HG03520 (cell line): ENCODE results near the gene LRRC2.
A peak's percentile ranks its signal among the peaks of the same experiment; 100 is the strongest.
"Not testable (repeated sequence)": the region's sequence is repeated elsewhere in the genome, so short reads cannot be mapped to it uniquely, and the experiment has no call there.

Source experiments
- ATAC-seq: cut with Tn5 transposase; IDR thresholded peaks from one replicate; pipeline ENCODE4 v1.9.1; 2021; ENCODE audit warnings: mild to moderate bottlenecking, moderate library complexity; ENCODE audit not compliant: unreplicated experiment

Gene LRRC2

GRCh38 chr3:46558184-46559043, 7.7 kb downstream of the LRRC2 start:
- ATAC-seq, result peak; percentile 85

DNA sequence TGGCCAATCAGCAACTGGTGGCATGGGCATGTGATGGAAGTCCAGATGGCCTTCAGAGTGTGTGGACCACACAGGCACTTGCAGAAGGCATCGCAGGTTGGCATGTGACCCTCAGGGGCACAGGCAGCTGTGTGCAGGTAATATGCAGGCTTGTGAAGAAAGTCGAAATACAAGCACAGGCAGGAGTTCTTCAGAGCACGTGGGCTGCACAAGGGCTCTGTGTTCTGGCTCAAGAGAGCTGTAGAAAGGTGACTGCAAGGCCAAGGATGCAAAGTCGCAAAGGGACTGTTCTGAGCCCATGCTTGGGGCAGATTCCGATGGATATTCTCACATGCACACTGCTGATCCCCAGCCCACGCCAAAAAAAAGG, 8.3 kb downstream of the LRRC2 start:
- ATAC-seq, result no peak

GRCh38 chr3:46553154-46553553, 12.9 kb downstream of the LRRC2 start:
- ATAC-seq, result no peak

GRCh38 chr3:46552538-46552937, 13.6 kb downstream of the LRRC2 start:
- no peak for ATAC-seq

GRCh38 chr3:46551615-46552014, 14.5 kb downstream of the LRRC2 start:
- no peak for ATAC-seq

- ATAC-seq, result no peak
These were observed 16.1 kb downstream of the LRRC2 start for GRCh38 chr3:46549989-46550388.

DNA sequence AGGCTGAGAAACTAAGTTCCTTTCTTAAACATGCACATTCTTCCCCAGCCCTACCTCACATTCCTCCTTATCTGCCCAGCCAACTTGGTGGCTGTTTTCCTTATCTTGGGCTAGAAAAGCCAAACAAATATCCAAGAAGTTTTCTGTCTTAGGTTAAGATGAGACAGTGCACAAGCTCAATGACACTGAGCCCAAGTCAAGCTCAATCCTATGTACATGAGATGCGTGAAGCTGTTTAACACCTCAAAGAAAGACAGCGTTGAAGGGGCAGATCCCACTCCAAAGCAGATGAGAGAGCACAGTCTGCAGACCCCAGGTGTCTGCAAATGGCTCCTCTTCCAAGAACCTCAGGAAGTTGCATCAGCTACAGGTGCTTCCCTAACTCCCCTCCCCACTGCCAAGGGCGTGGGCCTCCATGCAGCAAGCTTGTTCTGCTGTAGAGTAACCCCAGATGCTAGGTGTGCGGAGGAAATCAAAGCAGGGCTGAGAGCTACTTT, 16.6 kb downstream of the LRRC2 start:
- no peak for ATAC-seq

DNA sequence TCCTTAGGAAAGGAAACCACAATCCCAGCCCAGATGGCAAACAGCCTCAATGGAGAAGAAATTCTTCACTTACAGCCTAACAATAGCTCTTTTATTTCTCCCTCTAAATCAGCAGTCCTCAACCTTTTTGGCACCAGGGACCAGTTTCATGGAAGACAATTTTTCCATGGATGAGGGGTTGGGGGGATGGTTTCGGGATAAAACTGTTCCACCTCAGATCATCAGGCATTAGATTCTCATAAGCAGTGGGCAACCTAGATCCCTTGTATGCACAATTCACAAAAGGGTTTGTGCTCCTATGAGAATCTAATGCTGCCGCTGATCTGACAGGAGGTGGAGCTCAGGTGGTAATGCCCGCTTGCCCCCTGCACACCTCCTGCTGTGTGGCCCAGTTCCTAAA, 17.5 kb downstream of the LRRC2 start:
- ATAC-seq, result not testable (repeated sequence)

DNA sequence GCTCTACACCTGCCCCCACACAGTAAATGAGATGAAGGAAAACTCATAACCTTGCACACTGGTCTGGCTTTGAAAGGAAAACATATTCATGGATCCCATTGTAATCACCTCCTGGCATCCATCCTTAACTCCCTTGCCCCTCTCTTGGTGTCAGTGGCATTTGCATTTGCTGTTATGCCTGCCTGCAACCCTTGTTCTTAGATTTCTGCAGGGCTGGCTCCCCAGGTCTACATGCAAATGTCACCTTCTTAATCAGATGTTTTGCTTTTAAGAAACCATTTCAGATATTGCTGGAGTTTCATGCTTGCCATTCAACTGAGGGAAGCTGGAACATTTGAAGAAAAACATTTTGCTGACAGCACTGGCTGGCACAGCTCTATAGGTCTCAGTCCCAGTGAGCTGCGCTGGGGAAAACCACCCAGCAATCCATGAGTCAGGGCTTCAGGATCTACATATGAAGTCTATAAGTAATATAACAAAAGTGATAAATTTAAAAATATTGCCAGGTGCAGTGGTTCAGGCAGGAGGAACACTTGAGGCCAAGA, 19.1 kb downstream of the LRRC2 start:
- ATAC-seq, result no peak

DNA sequence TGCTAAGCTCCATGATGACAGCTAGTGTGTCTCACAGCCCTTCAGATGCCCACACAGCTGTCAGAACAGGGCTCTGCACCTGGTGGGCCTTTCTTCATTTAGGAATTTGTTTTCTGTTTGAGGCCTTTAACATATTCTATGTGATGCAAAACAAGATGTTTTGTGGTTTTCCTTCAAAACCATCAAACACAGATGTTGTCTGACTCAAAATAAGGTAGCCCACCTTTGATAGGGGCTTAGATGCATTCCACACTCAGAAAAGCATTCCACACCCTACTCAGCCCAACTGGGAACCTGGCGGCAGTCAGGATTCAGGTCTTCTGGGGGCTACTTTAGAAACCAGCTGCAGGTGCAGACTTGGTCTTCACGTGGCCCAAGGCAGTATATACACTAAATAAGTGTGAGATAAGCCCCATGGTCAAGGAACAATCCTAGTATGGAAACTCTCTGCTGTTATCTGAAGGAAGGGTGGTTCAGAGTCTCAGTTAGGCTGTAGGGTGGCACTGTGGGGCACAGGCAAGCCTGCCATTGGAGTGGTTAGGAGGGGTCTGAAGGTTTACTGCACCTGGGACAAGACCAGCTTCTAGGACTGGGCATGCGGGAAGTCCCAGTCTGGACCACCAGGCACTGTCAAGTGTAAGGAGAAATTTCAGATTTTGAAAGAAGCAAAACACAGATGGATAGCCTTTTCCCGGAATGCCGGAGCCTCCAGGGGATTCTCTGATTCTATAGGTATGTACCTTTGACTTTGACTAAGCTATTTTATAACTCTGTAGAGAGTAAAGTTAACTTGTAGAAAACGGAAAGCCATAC, 20.1 kb downstream of the LRRC2 start:
- ATAC-seq, result no peak

DNA sequence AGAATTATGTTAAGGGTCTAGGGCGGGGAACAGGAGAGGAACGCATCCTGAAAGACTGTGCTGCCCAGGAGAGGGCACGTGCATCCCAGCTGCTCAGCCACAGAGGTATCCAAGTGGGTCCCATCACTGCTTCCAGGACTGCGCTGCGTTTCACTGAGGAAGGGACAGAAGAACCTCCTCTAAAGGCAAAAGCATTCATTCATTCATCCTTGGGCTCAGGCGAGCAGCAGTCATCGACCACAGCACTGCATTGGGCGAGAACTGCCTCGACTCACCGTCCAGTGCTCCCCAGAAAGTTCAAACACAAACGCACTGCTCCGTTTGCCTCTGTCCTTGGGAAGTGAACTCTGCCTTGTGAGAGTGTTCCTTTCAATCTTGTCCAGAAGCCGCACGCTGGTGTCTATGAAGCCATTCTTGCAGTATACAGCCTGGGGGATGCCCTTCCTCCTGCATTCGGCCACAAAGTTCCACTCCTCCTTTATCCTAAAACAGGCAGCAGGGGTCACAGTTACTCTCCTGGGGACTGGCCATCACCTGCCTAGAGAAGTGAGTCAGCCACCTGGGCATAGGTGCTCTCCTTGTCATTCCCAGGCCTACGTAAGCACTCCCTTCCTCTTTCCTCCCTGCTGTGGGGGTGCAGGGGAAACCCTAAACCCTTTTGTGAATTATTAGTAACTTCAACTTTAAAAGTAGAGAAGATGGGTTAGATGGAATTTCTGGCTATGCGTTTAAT, 21.2 kb downstream of the LRRC2 start:
- ATAC-seq, result no peak

DNA sequence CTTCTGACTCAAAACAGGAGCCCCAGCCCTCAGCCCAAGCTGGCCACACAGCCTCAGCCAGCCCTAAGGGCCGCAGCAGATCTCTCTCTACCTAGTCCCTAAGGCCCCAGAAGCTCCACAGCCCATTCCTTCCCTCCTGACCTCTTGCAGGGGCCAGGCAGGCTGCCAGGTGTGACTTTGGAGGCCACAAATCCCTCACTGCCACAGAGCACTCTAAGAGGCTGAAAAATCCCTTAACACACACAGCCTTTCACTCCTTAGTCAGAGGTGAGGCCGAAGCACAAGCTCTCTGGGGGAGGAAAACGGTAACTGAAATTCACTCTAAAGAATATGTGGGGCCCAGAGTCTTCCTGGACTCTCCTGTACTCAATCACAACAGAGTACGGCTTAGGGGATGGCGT, 23.3 kb downstream of the LRRC2 start:
- ATAC-seq, result no peak

- ATAC-seq, result no peak
These were observed 23.8 kb downstream of the LRRC2 start for GRCh38 chr3:46542344-46542743.

GRCh38 chr3:46541835-46542234, 24.3 kb downstream of the LRRC2 start:
- ATAC-seq, result no peak

GRCh38 chr3:46540550-46540949, 25.6 kb downstream of the LRRC2 start:
- no peak for ATAC-seq

DNA sequence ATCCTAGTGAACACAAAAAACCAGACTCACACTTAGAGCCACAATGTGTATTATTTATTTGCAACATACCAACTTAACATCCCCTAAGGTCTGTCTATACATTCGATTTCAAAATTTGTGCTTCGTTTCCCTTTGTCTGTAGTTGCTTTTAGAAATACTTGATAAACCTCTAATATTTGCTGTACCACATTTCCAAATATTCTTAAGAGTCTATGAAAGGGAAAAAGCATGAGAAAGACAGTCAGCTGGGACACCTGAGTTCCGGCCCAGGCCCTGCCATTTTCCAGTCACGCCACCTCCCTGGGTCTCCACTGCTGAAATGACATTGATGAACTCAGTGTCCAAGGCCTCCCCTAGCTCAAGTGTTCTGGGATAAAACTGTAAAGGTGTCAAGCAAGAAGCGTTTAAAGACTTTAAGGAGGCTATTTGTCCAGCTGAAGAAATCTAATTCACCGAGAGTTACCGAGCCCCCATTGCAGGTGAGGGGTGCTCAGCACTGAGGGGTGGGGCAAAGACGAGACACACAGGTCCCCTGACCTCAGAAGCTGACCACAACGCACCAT, 26.6 kb downstream of the LRRC2 start:
- no peak for ATAC-seq

- ATAC-seq, result peak; percentile 74
These were observed 27.2 kb downstream of the LRRC2 start for GRCh38 chr3:46538803-46539442.

DNA sequence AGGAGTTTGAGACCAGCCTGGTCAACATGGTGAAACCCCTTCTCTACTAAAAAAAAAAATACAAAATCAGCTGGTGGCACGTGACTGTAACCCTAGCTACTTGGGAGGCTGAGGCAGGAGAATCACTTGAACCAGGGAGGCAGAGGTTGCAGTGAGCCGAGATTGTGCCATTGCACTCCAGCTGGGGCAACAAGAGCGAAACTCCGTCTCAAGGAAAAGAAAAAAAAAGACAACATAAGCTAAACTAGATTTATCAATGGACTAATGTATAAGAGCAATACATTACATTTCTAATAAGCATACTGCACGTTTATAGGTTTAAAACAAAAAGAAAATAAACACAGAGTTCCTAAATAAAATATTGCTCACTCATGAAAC, 27.7 kb downstream of the LRRC2 start:
- not testable (repeated sequence) for ATAC-seq

DNA sequence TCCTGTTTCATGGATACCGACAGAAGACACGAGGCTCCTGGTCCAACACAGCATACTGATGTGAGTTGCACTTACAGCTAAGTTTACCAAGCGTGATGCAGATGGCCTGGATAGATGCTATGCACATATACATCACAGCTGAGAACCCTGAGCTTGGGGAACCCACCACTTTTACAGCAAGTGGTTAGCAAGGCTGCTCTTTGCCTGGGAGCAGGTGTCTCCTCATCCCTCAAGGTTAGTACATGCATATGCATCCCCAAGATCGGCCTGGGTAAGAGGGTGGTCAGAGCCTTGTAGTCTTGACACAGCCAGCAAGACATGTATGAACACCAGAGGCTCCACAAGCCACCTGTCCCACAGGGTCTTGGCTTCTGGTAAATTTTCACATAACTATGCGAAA, 28.3 kb downstream of the LRRC2 start:
- no peak for ATAC-seq

- no peak for ATAC-seq
These were observed 28.8 kb downstream of the LRRC2 start for GRCh38 chr3:46537316-46537715.
